Neural progenitor cell (in vitro differentiated cells): ENCODE data around the gene TNNI3K. TPM values are rescaled to one million over a fixed set of nuclear protein-coding genes. Genes with fewer than 3 reads are reported as not detected.

Experiments used
- DNase-seq: peaks from one replicate; pipeline ENCODE4 v3.0.0-alpha.2; 2016; ENCODE audit warnings: low spot score
- H2AFZ ChIP-seq: fragments of 200-600 bp; sonication (generic); replicated peaks from 2 replicates; pipeline ENCODE4 v1.6.1; 2016; ENCODE audit warnings: antibody characterized with exemption
- H3F3A ChIP-seq: fragments of 200-600 bp; sonication (generic); 2 replicates; pipeline ENCODE4 v1.6.1; 2016; ENCODE audit warnings: antibody characterized with exemption, low read depth
- H3K27ac ChIP-seq: fragments of 200-600 bp; sonication (generic); 2 replicates; pipeline ENCODE4 v1.5.1; 2016; ENCODE audit warnings: mild to moderate bottlenecking
- H3K27me3 ChIP-seq: fragments of 200-600 bp; sonication (generic); 2 replicates; pipeline ENCODE4 v1.6.1; 2016; ENCODE audit warnings: mild to moderate bottlenecking, moderate library complexity
- H3K36me3 ChIP-seq: fragments of 200-600 bp; sonication (generic); 2 replicates; pipeline ENCODE4 v1.5.1; 2016
- H3K4me1 ChIP-seq: fragments of 200-600 bp; sonication (generic); 2 replicates; pipeline ENCODE4 v1.6.1; 2016; ENCODE audit warnings: mixed run types
- H3K4me2 ChIP-seq: fragments of 200-600 bp; sonication (generic); 2 replicates; pipeline ENCODE4 v1.6.1; 2016
- H3K4me3 ChIP-seq: fragments of 200-600 bp; sonication (generic); 2 replicates; pipeline ENCODE4 v1.5.1; 2016
- H3K79me2 ChIP-seq: fragments of 200-600 bp; sonication (generic); 2 replicates; pipeline ENCODE4 v1.6.1; 2016; ENCODE audit warnings: low read depth
- H3K9ac ChIP-seq: fragments of 200-600 bp; sonication (generic); 2 replicates; pipeline ENCODE4 v1.6.1; 2016
- H3K9me3 ChIP-seq: fragments of 200-600 bp; sonication (generic); 2 replicates; pipeline ENCODE4 v1.5.1; 2016; ENCODE audit warnings: low read depth
- H4K20me1 ChIP-seq: fragments of 200-600 bp; sonication (generic); 2 replicates; pipeline ENCODE4 v1.6.1; 2016; ENCODE audit warnings: low read depth
- H3K27ac Mint-ChIP-seq: 3 replicates; pipeline ENCODE4 v1.8.0; 2021; ENCODE audit warnings: mixed read lengths
- H3K27me3 Mint-ChIP-seq: 2 replicates; pipeline ENCODE4 v1.8.0; 2022; ENCODE audit warnings: low read depth, mild to moderate bottlenecking, inconsistent platforms, moderate library complexity, mixed read lengths; ENCODE audit not compliant: insufficient read depth
- H3K36me3 Mint-ChIP-seq: 3 replicates; pipeline ENCODE4 v1.8.0; 2021; ENCODE audit warnings: mixed read lengths
- H3K4me1 Mint-ChIP-seq: 3 replicates; pipeline ENCODE4 v1.8.0; 2021; ENCODE audit warnings: mixed read lengths
- H3K4me3 Mint-ChIP-seq: 3 replicates; pipeline ENCODE4 v1.8.0; 2021; ENCODE audit warnings: mild to moderate bottlenecking, moderate library complexity, mixed read lengths
- H3K9me3 Mint-ChIP-seq: 3 replicates; pipeline ENCODE4 v1.8.0; 2020; ENCODE audit warnings: mixed read lengths
- EZH2 ChIP-seq: fragments of 200-600 bp; sonication (generic); IDR thresholded peaks from 2 replicates; pipeline ENCODE4 v1.6.1; 2017; ENCODE audit warnings: antibody characterized with exemption, mild to moderate bottlenecking, moderate library complexity
- EZH2phosphoT487 ChIP-seq: fragments of 200-600 bp; sonication (generic); IDR thresholded peaks from 2 replicates; pipeline ENCODE4 v1.6.1; 2017; ENCODE audit warnings: antibody characterized with exemption
- total RNA-seq: library from RNA; depleted of rRNA; stranded (reverse); fragments of >200 nt; gene quantifications from 2 replicates; pipeline ENCODE4 v1.2.3, GENCODE V29; 2015; ENCODE audit warnings: low replicate concordance
- TF ChIP-seq, protein P1 (sequence below): fragments of 200-600 bp; sonication (generic); IDR thresholded peaks from 2 replicates; pipeline ENCODE4 v1.5.1; 2017; ENCODE audit warnings: antibody characterized with exemption, mild to moderate bottlenecking

The TNNI3K gene
- total RNA-seq, 1 donor from 2014 or later = 1.9 TPM

- Histone ChIP-seq H3K4me2 (no peak overlapping the region), H3K27me3 (no peaks in the 10 kb centered on the region), H3K4me1 (peaks cover 19% of the 10 kb centered on the region), H3K9me3 (no peaks in the 10 kb centered on the region), H2AFZ (no peak overlapping the region), H4K20me1 (no peaks in the 10 kb centered on the region), H3K9ac (no peak overlapping the region), H3K79me2 (no peaks in the 10 kb centered on the region), H3K27ac (no peak overlapping the region), H3F3A (no peaks in the 10 kb centered on the region), H3K4me3 (no peak overlapping the region), H3K36me3 (no peaks in the 10 kb centered on the region)
- Mint-ChIP-seq H3K9me3 (peaks cover 6% of the 10 kb centered on the region), H3K27me3 (no peaks in the 10 kb centered on the region), H3K4me3 (no peak overlapping the region), H3K36me3 (no peaks in the 10 kb centered on the region), H3K27ac (no peak overlapping the region), H3K4me1 (peaks cover 42% of the 10 kb centered on the region)
- no peak for DNase-seq
- TF ChIP-seq, protein P1, sequence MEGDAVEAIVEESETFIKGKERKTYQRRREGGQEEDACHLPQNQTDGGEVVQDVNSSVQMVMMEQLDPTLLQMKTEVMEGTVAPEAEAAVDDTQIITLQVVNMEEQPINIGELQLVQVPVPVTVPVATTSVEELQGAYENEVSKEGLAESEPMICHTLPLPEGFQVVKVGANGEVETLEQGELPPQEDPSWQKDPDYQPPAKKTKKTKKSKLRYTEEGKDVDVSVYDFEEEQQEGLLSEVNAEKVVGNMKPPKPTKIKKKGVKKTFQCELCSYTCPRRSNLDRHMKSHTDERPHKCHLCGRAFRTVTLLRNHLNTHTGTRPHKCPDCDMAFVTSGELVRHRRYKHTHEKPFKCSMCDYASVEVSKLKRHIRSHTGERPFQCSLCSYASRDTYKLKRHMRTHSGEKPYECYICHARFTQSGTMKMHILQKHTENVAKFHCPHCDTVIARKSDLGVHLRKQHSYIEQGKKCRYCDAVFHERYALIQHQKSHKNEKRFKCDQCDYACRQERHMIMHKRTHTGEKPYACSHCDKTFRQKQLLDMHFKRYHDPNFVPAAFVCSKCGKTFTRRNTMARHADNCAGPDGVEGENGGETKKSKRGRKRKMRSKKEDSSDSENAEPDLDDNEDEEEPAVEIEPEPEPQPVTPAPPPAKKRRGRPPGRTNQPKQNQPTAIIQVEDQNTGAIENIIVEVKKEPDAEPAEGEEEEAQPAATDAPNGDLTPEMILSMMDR = no peak
- TF ChIP-seq EZH2phosphoT487 (no peak), EZH2 (no peak)
These were observed 109.2 kb downstream of the TNNI3K start for GRCh38 chr1:74344387-74344786.

- TF ChIP-seq, protein P1 = no peak
- Histone ChIP-seq H3K9ac (no peak overlapping the region), H3K27me3 (no peaks in the 10 kb centered on the region), H3K4me1 (peaks cover 13% of the 10 kb centered on the region), H3K79me2 (no peaks in the 10 kb centered on the region), H2AFZ (no peak overlapping the region), H4K20me1 (no peaks in the 10 kb centered on the region), H3K4me3 (no peak overlapping the region), H3K27ac (no peak overlapping the region), H3K36me3 (no peaks in the 10 kb centered on the region), H3K4me2 (no peak overlapping the region), H3K9me3 (no peaks in the 10 kb centered on the region), H3F3A (no peaks in the 10 kb centered on the region)
- Mint-ChIP-seq H3K27me3 (peaks cover 4% of the 10 kb centered on the region), H3K4me3 (no peak overlapping the region), H3K36me3 (peaks cover 1% of the 10 kb centered on the region), H3K4me1 (peaks cover 25% of the 10 kb centered on the region), H3K9me3 (peaks cover 5% of the 10 kb centered on the region), H3K27ac (no peak overlapping the region)
- DNase-seq = no peak
These were observed 121.3 kb downstream of the TNNI3K start for GRCh38 chr1:74356493-74356892.

DNA sequence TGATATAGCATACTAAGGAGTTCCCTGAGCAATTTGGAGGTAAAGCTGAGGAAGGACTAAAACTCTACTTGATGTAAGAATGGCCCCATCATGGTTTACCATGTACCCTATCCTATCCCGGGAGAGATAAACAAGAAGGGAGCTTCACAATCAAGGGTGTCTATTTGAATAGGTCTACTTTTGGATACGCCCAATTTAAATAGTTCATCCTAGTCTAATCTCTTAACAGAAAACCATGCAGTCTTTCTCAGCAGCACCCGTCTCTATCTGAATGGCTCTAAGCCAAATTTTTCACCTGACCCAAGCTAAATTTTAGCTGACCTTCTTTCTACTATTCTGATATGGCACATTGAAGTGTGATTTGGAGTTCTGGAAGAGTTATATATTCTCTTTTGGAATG is 122.0 kb downstream of the TNNI3K start:
- H3K79me2 ChIP-seq = no peaks in the 10 kb centered on the region
- no peak overlapping the region for H2AFZ ChIP-seq
- H3K4me3 Mint-ChIP-seq = no peak overlapping the region
- H3K27ac ChIP-seq = no peak overlapping the region
- no peak overlapping the region for H3K9ac ChIP-seq
- peak overlapping the region; percentile 20 for H3K27ac Mint-ChIP-seq
- no peak for TF ChIP-seq EZH2
- TF ChIP-seq EZH2phosphoT487 = no peak
- TF ChIP-seq, protein P1 = no peak
- DNase-seq = no peak
- H3F3A ChIP-seq = no peaks in the 10 kb centered on the region
- H3K4me1 Mint-ChIP-seq = peaks cover 25% of the 10 kb centered on the region
- peaks cover 5% of the 10 kb centered on the region for H3K9me3 Mint-ChIP-seq
- H4K20me1 ChIP-seq = no peaks in the 10 kb centered on the region
- no peak overlapping the region for H3K4me3 ChIP-seq
- H3K27me3 Mint-ChIP-seq = peaks cover 4% of the 10 kb centered on the region
- H3K9me3 ChIP-seq = no peaks in the 10 kb centered on the region
- no peaks in the 10 kb centered on the region for H3K36me3 ChIP-seq
- no peaks in the 10 kb centered on the region for H3K27me3 ChIP-seq
- H3K4me1 ChIP-seq = peaks cover 13% of the 10 kb centered on the region
- H3K36me3 Mint-ChIP-seq = peaks cover 1% of the 10 kb centered on the region
- no peak overlapping the region for H3K4me2 ChIP-seq
